HG03342 (cell line): ENCODE measurements around the gene REST.
"Not testable (repeated sequence)": the region's sequence is repeated elsewhere in the genome, so short reads cannot be mapped to it uniquely, and the experiment has no call there.

Experiments used
- ATAC-seq: cut with Tn5 transposase; IDR thresholded peaks from one replicate; pipeline ENCODE4 v1.9.1; 2021; ENCODE audit warnings: mild to moderate bottlenecking, moderate library complexity; ENCODE audit not compliant: unreplicated experiment

REST gene

DNA sequence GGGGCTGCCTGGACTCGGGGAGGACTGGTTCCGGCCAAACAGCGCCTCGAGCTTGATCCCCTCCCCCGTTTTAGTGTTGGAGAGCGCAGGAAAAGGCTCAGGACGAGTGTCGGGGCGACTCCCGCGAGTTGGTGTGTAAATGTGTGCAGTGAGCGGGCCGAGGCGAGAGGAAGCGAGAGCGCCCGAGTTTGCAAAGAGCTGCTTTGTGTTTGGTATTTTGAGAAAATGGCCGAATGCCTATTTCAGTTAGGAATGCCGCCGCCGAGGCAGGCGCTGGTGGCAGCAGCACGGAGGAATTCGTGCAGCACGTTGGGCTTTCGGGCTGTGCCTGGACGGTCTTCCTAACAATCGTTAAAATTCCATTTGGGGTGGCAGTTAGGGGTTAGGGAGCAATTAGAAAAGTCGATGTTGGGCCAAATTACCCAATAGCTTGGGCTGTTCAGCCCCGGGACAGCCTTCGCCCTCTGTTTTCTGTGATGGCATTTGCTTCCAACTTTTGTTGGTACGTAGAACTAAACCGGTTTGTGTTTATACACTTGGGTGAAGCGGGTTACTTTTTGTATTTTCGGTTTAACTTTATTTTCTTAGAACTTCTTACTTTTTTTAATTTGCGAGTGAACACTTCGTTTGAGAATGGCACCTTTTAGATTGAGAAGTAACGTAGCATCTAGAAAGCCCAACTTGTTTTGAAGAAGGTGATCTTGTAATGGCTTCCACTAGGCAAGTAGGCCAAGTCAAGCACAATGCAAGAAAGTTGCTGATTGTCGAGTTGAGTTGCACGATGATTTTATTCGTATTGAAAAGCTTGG is 1.6 kb downstream of the REST start:
- ATAC-seq, result peak; percentile 30

DNA sequence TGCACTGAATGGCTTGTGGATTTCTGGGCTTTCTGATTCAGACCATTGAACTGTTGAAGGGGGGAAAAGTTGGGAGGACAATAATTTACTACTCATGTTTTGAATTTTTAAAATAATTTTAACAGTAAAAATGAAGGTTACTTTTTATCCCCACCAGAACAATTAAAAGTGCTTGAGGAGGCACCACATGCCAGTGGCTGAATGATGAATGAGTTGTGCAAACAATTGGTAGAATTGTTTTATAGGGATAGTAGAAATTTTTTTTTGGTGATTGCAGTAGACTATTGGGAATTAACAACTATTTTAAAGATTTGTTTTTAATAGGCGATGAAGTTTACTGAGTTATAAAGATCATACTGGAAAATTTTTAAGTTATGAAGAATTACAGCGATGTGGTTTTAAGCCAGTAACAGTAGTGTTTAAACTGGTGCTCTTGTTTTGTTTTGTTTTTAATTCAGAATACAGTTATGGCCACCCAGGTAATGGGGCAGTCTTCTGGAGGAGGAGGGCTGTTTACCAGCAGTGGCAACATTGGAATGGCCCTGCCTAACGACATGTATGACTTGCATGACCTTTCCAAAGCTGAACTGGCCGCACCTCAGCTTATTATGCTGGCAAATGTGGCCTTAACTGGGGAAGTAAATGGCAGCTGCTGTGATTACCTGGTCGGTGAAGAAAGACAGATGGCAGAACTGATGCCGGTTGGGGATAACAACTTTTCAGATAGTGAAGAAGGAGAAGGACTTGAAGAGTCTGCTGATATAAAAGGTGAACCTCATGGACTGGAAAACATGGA is 2.7 kb downstream of the REST start:
- ATAC-seq, result no peak

DNA sequence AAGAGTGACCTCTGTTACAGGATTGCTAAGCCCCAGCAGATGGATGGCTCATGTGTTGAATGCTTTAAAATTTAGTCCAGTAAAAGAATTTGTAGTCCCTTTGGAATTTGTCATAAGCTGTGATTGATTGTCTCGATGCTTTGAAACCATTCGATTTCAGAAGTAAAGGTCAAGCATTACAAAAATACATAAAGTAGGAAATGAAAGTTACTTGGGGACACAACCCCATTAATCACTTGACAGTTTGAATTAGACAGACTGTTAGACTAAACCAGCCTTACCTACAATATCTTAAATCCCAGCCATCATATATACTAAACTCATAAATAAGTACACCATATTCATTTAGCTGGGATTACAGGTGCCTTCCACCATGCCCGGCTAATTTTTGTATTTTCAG is 6.6 kb downstream of the REST start:
- ATAC-seq, result no peak

DNA sequence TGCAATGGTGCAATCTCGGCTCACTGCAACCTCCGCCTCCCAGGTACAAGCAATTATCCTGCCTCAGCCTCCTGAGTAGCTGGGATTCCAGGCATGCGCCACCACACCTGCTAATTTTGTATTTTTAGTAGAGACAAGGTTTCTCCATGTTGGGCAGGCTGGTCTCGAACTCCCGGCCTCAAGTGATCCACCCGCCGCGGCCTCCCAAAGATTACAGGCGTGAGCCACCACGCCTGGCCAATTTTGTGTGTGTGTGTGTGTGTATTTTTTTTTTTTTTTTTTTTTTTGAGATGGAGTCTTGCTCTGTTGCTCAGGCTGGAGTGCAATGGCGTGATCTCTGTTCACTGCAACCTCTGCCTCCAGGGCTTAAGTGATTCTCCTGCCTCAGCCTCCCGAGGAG is 7.3 kb downstream of the REST start:
- ATAC-seq, result not testable (repeated sequence)

DNA sequence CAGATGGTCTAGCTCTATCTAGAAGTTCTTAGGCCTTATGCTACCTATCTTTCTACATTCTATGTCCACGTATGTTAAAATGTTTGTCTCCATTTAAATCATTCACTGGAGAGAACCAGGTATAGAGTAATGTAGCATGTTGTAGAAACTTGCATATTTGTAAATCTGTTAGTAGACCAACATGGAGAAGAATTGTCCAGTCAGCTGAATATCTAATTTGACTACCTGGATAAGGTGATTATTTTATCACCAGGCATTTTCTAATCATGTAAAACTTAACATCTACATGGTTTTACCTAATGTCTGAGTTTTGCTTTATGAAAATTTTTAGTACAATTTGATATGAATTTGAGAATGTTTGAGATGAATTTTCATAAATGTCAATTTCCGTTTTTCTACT is 19.5 kb downstream of the REST start:
- no peak for ATAC-seq

DNA sequence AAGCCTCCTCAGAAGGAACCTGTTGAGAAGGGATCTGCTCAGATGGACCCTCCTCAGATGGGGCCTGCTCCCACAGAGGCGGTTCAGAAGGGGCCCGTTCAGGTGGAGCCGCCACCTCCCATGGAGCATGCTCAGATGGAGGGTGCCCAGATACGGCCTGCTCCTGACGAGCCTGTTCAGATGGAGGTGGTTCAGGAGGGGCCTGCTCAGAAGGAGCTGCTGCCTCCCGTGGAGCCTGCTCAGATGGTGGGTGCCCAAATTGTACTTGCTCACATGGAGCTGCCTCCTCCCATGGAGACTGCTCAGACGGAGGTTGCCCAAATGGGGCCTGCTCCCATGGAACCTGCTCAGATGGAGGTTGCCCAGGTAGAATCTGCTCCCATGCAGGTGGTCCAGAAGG is 22.9 kb downstream of the REST start:
- ATAC-seq, result no peak

DNA sequence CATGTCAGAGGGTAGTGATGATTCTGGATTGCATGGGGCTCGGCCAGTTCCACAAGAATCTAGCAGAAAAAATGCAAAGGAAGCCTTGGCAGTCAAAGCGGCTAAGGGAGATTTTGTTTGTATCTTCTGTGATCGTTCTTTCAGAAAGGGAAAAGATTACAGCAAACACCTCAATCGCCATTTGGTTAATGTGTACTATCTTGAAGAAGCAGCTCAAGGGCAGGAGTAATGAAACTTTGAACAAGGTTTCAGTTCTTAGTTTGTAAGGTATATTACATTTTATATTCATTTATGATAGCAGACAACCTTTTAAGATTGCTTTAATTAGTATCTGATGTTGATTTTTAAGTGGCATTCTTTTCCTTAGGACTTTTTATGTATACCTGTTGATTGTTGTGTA is 24.2 kb downstream of the REST start:
- no peak for ATAC-seq

DNA sequence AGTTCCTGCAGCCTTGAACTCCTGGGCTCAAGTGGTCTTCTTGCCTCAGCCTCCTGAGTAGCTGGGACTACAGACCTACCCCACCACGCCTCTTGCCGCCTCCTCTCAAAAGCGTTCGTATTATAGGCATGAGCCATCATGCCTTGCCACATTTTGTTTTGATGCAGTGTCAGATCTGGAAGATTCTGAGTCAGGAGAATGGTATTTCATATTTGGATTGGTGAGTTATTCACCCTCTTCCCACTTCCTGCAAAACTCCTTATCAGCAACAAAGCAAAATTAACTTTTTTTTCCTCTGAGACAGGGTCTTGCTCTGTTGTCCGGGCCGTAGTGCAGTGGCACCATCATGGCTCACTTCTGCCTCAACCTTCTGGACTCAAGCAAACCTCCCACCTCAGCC is 29.6 kb downstream of the REST start:
- no peak for ATAC-seq

DNA sequence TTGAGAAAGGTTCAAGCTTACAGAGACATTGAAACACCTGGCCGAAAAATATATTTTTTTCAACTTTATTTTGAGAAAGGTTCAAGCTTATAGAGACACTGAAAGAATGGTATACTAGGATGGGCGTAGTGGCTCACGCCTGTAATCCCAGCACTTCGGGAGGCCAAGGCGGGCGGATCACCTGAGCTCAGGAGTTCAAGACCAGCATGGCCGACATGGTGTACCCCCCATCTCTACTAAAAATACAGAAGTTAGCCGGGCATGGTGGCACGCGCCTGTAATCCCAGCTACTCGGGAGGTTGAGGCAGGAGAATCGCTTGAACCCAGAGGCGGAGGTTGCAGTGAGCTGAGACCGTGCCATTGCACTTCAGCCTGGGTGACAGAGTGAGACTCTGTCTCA is 32.1 kb downstream of the REST start:
- ATAC-seq, result not testable (repeated sequence)

DNA sequence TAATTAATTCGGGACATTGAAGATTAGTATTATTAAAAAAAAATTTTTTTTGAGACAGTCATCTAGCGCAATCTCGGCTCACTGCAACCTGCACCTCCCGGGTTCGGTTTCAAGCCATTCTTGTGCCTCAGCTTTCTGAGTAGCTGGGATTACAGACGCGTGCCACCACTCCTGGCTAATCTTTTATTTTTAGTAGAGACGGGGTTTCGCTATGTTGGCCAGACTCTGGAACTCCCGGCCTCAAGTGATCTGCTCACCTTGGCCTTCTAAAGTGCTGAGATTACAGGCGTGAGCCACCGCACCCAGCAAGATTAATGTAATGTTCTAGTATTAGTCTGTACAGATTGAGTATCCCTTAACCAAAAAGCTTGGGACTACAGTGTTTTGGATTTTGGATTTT is 32.7 kb downstream of the REST start:
- ATAC-seq, result no peak

DNA sequence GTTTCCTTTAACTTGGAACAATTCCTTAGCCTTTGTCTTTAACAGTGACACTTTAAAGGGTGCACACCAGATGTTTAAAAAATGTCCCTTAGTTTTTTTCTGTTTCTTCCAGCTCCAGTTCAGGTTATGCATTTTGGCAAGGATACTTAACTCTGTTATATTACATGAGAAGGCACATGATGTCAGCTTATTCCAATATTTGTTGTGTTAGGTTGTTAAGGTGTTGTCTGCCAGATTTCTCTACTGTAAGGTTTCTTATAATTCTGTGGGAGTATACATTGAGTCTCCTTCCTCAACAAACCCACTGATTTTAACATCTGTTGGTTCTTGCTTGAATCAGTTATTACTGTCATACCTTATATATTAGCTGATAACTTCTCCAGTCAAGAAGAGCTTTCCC is 33.3 kb downstream of the REST start:
- ATAC-seq, result no peak

DNA sequence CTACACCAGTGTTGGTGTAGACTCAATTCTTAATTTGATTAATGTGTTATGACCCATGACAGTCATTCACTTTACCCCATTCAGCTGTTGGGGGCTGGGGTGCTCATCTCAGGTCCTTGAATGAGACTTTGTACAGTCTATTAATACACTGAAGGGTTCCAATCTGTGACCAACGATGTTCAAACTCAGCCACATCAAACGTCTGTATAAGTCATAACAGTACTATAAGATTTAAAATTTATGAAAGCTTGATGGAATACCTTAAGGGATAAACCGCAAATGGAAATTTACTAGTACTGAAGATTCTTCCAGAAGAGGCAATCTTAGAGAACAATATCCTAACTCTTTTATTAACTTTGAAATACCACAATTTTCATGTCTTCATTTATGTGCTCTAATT is 33.7 kb downstream of the REST start:
- no peak for ATAC-seq

DNA sequence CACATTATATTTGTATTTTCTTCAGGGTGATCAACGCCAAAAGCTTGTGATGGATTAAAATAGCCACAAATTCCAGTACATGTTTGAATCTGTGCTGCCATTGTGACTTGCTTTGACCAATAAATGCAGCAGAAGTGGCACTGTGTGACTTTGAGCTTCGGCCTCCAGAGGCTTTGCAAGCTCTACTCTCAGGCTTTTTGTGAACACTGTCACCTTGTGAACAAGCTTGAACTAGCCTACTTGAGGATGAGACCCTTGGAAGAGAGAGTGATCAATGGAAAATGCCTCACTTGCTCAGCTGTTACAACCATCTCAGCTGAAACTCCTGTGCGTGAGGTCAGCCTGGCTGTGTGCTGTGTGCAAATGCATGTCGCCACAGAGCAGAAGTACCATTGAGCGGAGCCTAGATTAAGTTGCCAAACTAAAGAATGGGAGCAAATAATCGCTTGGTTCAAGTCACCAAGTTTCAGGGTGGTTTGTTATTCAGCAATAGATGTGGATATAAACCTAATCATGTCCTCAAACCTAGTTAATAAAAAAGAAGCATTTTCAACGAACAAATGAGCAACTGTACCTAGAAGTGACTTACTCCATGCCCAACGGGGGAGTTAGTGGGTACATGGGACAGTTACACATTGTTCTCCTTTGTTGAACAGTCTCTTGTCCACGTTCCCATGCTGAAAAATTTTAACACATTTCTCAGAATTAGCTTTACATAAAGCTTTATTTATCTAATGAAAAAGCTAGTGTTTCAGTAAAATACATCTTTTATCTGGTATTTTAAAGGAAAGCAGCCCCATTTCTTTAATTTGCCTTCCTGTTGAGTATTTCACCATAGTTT is 46.2 kb downstream of the REST start:
- no peak for ATAC-seq

DNA sequence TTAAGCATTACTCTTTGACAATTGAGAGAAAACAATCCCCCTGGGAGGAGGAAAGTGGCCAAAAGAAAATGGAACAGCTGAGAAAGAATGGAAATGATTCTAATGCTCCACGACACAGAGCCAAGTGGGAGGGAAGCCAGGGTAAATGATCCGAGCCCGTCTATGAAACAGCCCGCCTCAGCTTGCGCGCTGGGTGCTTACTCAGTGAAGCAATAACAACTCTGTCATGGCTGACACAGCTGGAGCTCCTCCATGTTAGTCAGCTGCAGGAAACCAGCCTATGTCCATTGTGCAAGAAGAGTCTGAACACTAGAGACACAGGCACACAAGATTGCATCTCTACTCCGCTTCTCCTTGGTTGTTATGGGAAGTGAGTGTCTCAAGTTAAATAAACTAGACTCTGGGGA is 50.4 kb downstream of the REST start:
- ATAC-seq, result no peak

DNA sequence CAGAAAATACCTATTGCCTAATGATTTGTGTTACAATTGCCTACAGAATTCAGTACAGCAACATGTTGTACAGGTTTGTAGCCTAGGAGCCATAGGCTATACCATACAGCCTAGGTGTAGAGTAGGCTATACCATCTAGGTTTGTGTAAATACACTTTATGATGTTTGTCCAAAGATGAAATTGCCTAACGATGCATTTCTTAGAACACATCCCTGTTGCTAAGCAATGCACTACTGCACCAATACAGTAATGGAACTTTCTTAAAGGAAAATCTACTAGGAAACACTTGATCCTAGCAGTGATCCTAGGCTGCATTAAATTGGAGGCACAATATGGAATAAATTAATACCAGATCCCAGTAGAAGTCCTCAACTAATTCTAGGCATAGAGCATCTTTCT is 51.4 kb downstream of the REST start:
- ATAC-seq, result no peak

DNA sequence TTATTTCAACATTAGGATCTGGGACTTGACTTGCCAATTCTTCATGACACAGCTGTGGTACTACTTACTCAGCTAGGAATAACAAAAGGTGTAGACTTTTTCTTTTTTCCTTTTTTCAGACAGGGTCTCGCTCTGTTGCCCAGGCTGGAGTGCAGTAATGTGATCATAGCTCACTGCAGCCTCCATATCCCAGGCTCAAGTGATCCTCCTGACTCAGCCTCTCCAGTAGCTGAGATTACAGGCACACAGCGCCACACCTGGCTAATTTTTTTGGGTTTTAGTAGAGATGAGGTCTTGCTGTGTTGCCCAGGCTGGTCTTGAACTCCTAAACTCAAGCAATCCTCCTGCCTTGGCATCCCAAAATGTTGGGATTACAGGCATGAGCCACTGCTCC is 53.4 kb downstream of the REST start:
- no peak for ATAC-seq

DNA sequence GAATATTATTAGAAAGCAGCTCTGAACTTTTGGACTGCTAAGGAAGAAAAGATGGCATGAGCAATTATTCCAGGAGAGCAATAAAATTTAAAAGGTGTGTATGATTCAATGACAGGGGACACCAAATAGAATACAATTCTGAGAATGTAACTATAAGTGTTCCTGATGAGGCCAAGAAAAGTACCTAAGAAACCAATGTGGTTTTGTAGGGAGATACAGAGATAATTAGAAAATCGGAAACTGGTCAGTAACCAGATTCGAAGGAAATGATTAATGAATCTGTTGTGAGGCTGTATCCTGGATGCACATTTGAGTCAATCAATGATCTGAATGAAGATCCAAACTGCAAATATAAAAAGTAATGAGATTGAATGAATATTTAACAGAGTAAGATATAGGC is 63.7 kb downstream of the REST start:
- ATAC-seq, result no peak

DNA sequence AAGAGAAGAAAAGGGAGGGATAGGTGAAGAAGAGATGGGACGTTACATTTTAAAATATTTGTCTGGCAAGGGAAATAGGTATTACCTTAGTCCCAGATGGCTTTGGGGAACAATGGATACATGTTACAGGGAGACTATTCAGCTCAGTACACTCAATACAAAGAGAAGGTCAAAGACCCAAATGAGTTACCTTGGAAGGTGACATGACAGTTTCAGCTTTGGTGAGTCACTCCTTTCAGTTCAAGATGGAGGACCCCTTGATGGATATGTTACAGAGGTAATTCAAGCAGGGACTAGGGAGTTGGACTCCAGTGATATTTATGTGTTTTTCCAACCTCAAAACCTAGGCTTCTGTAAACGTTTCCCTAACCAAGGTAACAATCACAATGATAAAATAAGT is 64.7 kb downstream of the REST start:
- no peak for ATAC-seq

DNA sequence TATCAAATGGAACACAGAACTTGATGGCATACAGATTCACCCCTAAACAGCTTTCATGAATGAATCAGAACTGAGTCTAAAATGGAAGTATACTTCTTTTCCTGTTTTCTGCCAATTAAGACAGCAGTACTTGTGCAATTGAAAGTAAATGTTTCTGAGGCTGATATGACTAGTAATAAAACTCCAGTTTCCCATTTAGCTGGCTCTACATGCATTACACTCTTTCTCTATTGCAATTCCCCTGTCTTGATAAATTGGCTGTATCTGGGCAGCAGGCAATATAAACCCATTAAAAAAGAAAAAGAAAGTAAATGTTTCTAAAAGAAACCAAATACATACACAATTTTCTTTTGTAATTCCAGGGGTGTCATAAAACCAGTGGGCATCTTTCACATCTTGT is 65.1 kb downstream of the REST start:
- ATAC-seq, result no peak

DNA sequence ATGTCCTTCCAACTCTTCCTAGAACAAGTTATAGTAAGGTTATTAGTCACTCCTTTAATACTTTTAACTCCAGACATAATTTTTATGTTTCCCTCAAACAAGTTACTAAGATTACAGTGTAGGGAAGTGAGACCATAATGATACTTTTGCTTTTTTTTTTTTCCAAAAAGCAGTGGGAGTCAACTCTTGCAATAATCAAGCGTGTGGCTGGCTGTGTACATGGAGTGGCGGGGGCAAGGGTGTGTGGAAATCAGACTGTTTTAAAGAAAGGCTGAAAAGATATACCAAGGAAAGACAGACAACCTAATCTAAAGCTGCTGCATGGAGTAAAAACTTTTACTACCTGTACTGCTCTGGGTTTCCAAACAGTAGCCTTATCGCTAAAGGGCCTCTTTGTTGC is 65.6 kb downstream of the REST start:
- no peak for ATAC-seq

DNA sequence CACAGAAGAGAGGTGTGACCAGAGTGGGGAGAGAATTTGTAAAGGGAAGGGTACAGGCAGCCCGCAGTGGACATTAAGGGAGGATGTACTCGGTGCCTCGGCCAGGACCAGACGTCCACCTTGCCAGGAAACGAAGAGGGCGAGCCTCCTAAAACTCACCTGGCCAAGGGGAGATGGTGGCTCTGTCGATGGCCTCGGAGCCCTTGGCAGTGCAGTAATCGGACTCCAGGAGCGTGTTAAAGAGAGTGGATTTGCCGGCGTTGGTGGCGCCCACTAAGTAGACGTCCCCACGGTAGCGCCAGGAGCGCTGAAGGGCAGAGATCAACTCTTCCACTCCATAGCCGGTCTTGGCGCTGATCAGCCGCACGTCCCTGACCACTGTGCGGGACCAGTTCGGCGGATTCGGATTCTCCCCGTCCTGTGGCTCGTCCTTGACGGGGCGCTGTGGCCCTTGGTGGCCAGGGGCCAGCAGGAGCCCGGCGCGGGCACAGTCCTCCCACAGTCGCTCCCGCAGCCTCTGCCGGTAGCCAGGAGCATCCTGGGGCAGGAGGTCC is 68.7 kb downstream of the REST start:
- no peak for ATAC-seq
